Ureter (tissue), 1 donor: ENCODE data around the gene HS3ST6. TPM values are rescaled to one million over a fixed set of nuclear protein-coding genes. Genes with fewer than 3 reads are reported as not detected.
"Not testable (repeated sequence)": the region's sequence is repeated elsewhere in the genome, so short reads cannot be mapped to it uniquely, and the experiment has no call there.

ENCODE experiments used
- DNase-seq: peaks from one replicate; pipeline ENCODE4 v3.0.0-alpha.2; 2020; ENCODE audit warnings: low spot score
- total RNA-seq: library from RNA; stranded (reverse); gene quantifications from one replicate; pipeline ENCODE4 v1.2.4, GENCODE V29; 2023
- donor health status: DM: yes; HTN: yes; CAD: no.

Gene HS3ST6
- total RNA-seq, 1 donor from 2014 or later: 12.9 TPM

- DNase-seq: peak; percentile 39
These were observed 28.5 kb upstream of the HS3ST6 start for GRCh38 chr16:1946495-1947368.

- peak; percentile 41 for DNase-seq
These were observed 27.6 kb upstream of the HS3ST6 start for GRCh38 chr16:1945559-1946391.

GRCh38 chr16:1944612-1945199, 26.5 kb upstream of the HS3ST6 start:
- peak; percentile 41 for DNase-seq

GRCh38 chr16:1942810-1943726, 24.9 kb upstream of the HS3ST6 start, which contains the start of gene MSRB1:
Gene MSRB1 (minus strand): TSS chr16:1943199. CDS start chr16:1943156, 43 bp downstream.
- DNase-seq: peak; percentile 100

GRCh38 chr16:1942047-1942809, 24.0 kb upstream of the HS3ST6 start:
- peak; percentile 48 for DNase-seq

- peak; percentile 47 for DNase-seq
These were observed 23.2 kb upstream of the HS3ST6 start for GRCh38 chr16:1941162-1942046.

- no peak for DNase-seq
These were observed 22.3 kb upstream of the HS3ST6 start for GRCh38 chr16:1940273-1941161.

GRCh38 chr16:1939833-1940232, 21.6 kb upstream of the HS3ST6 start:
- not testable (repeated sequence) for DNase-seq

- DNase-seq: no peak
These were observed 20.7 kb upstream of the HS3ST6 start for GRCh38 chr16:1938910-1939309.

GRCh38 chr16:1938316-1938715, 20.1 kb upstream of the HS3ST6 start:
- peak; percentile 41 for DNase-seq

- DNase-seq: no peak
These were observed 18.8 kb upstream of the HS3ST6 start for GRCh38 chr16:1936945-1937479.

- no peak for DNase-seq
These were observed 15.0 kb upstream of the HS3ST6 start for GRCh38 chr16:1933097-1933661.

- no peak for DNase-seq
These were observed 14.1 kb upstream of the HS3ST6 start for GRCh38 chr16:1932050-1933028.

- no peak for DNase-seq
These were observed 12.1 kb upstream of the HS3ST6 start for GRCh38 chr16:1930338-1930720.

GRCh38 chr16:1929578-1930337, 11.5 kb upstream of the HS3ST6 start:
- DNase-seq: peak; percentile 90

- DNase-seq: no peak
These were observed 10.9 kb upstream of the HS3ST6 start for GRCh38 chr16:1929105-1929504.
